22Rv1 (cell line): ENCODE measurements around the gene PIK3CG.
"Not testable (repeated sequence)": the region's sequence is repeated elsewhere in the genome, so short reads cannot be mapped to it uniquely, and the experiment has no call there.

Experiments
- H3K27ac ChIP-seq: fragments of 450-650 bp; 2 replicates; pipeline ENCODE4 v1.5.1; 2017
- ZFX ChIP-seq: fragments of 450-650 bp; IDR thresholded peaks from 2 replicates; pipeline ENCODE4 v1.6.1; 2017; ENCODE audit warnings: antibody characterized with exemption, borderline replicate concordance
- TF ChIP-seq, protein P1 (sequence below): fragments of 450-650 bp; IDR thresholded peaks from 2 replicates; pipeline ENCODE4 v1.5.1; 2017; ENCODE audit warnings: mild to moderate bottlenecking

PIK3CG gene

DNA sequence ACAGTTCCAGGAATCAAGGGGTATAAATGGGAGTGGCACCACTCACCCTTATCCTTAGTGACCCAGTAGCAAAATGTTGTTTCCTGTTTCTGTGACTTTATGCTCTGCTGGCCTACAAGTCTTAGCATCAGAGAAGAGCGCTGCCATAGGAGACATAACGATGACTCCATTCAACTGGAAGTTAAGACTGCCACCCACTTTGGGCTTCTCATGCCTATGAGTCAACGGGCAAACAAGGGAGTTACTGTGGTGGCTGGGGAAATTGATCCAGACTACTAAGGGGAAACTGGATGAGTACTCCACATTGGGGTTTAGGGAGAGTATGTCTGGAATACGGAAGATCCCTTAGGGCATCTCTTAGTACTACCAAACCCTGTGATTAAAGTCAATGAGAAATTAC lies 40.6 kb upstream of the PIK3CG start:
- TF ChIP-seq, protein P1, sequence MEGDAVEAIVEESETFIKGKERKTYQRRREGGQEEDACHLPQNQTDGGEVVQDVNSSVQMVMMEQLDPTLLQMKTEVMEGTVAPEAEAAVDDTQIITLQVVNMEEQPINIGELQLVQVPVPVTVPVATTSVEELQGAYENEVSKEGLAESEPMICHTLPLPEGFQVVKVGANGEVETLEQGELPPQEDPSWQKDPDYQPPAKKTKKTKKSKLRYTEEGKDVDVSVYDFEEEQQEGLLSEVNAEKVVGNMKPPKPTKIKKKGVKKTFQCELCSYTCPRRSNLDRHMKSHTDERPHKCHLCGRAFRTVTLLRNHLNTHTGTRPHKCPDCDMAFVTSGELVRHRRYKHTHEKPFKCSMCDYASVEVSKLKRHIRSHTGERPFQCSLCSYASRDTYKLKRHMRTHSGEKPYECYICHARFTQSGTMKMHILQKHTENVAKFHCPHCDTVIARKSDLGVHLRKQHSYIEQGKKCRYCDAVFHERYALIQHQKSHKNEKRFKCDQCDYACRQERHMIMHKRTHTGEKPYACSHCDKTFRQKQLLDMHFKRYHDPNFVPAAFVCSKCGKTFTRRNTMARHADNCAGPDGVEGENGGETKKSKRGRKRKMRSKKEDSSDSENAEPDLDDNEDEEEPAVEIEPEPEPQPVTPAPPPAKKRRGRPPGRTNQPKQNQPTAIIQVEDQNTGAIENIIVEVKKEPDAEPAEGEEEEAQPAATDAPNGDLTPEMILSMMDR, result no peak
- no peak for TF ChIP-seq ZFX
- no peak overlapping the region for H3K27ac ChIP-seq

DNA sequence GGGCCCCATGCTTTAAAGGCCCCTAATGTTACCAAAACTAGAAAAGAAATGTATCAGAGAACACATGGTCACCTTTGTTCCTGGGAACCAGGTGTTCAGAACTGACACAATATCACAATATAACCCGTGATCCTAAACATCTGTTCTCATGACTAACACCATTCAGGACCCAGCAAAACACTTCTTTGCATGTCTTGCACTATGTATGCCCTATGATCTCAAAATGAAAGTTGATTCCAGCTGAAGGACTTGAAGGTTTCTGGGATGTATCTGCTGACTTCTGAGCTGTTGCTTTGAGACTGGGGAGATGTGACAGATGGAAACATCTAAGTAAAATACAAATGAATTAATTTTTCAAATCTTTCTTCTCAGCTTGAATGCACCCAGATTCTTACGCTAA lies 37.5 kb upstream of the PIK3CG start:
- no peak for TF ChIP-seq ZFX
- TF ChIP-seq, protein P1, result no peak

DNA sequence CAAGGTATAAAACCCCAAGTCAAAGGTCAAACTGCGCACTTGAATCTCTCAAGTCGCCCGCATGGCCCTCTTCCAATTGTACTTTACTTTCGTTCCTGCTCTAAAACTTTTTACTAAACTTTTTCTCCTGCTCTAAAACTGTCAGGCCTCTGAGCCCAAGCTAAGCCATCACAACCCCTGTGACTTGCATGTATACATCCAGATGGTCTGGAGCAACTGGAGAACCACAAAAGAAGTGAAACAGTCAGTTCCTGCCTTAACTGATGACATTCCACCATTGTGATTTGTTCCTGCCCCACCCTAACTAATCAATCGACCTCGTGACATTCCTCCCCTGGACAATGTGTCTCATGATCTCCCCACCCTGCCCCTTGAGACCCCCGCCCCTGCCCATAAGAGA lies 35.6 kb upstream of the PIK3CG start:
- TF ChIP-seq, protein P1, result no peak
- TF ChIP-seq ZFX, result no peak
- no peak overlapping the region for H3K27ac ChIP-seq

More for the DNA sequence above, 37.5 kb upstream of the PIK3CG start:
- no peak overlapping the region for H3K27ac ChIP-seq

DNA sequence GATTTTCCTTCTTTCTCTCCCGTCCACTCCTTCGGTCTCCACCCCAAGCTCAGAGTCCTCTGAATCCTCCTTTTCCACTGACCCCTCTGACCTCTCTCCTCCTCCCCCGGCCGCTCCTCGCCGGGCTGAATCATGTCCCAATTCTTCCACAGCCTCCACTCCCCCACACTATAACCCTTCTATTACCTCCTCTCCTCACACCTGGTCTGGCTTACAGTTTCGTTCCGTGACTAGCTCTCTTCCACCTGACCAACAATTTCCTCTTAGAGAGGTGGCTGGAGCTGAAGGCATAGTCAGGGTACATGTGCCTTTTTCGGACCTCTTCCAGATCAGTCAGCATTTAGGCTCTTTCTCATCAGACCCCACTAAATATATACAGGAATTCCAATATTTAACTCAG lies 34.2 kb upstream of the PIK3CG start:
- H3K27ac ChIP-seq, result not testable (repeated sequence)

DNA sequence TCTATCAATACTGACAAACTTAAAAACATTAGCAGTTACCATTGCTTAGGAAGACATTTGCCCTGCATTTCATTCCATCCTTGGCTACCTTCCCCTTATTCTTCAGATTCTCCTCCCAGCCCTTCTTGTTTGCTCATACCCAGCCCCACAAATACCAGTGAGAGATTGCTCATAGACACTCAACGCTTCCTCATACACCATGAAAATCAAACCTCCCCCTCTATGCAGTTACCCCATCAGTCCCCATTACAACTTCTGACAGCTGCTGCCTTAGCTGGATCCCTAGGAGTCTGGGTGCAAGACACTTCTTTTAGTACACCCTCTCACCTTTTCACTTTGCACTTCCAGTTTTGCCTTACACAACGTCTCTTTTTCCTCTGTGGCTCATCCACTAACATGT lies 28.3 kb upstream of the PIK3CG start:
- H3K27ac ChIP-seq, result no peak overlapping the region

DNA sequence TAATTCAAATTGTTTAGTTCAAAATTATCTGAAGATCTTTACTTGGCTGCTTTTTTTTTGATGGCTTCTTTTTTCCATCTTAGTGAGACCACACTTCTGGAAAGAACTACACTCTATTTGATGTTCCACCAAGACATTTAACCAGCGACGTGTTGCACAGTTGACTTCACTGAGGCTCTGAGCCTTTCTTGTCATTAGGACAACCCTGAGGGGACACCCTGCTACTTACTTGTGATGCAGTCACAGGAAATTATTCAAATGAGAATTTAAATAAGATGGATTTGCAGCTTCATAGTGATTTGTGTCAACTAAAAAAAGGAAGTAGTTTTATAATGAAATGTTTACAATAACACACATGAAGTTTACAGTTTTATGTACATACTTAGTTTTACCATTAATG lies 25.6 kb upstream of the PIK3CG start:
- no peak overlapping the region for H3K27ac ChIP-seq
- TF ChIP-seq, protein P1, result no peak
- TF ChIP-seq ZFX, result no peak

More for the DNA sequence above, 28.3 kb upstream of the PIK3CG start:
- TF ChIP-seq ZFX, result no peak
- TF ChIP-seq, protein P1, result no peak

DNA sequence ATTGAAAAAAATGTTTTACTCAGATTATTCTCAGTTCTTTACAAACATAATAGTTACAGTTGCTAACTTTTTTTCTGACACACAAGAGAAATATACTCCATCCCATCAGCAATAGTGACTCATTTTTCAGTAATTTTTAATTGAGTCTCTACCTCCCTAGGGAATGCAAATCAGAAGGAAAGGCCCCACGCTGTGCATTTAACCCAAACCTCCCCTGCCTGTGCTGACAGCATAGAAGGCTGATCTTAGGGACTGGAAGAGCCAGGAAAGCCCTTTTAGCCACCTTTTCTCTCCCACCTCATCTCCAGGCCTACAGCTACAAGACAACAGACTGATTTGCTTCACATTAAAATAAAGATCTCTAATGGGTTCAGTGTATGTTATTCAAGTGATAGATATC lies 24.7 kb upstream of the PIK3CG start:
- no peak for TF ChIP-seq ZFX
- TF ChIP-seq, protein P1, result no peak
- no peak overlapping the region for H3K27ac ChIP-seq

DNA sequence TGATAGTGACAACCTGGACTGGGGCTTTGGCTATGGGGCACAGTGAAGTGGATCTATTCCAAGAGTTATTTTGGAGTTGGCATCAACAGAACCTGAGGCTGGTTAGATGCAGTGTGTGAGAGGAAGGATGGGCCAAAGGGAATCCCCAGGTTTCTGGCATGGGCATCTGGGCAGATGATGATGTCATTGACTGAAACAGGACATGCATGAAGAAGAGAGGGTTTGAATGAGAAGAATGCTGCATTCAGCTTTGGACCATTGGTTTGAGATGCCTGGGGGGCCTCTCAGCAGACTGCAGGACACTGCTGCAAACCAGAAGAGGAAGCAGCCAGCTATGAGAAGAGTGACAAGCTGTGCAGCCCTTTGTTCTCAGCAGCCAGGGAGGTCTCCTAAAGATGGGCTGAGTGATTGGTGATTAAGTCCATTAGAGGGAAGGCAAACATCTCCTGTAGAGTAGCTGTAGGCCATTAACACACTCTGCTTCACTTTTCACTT lies 23.1 kb upstream of the PIK3CG start:
- H3K27ac ChIP-seq, result no peak overlapping the region
- no peak for TF ChIP-seq ZFX
- TF ChIP-seq, protein P1, result no peak
